ENCODE results near the gene DGKZ.
A peak's percentile ranks its signal among the peaks of the same experiment; 100 is the strongest.
"Not testable (repeated sequence)": the region's sequence is repeated elsewhere in the genome, so short reads cannot be mapped to it uniquely, and the experiment has no call there.

DGKZ gene

DNA sequence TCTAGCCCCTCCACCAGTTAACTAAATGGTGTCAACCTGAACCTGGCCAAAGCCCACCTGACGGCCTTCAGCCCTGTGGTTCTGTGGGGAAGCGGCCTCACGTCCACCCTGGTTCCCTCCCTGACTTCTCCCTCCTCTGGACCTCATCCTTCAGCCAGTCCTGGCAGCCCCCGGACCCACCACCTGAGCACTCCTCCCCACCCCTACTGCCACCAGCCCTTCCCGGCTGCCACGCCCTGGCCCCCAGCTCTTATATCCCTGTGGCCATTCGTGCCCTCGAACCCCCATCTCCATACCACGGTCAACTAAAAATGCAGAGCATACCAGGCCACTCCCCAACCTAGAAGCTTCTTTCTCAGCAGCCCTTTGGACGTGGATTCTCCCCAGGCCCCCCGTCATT is 30.0 kb downstream of the DGKZ start:
- Histone ChIP-seq H3K4me2 (ENCODE audit: low read length) (no peak overlapping the region), H3K9me3 (ENCODE audit: control insufficient read depth, low read length) (no peaks in the 10 kb centered on the region), H2AFZ (no peak overlapping the region), H3K4me1 (no peaks in the 10 kb centered on the region), H3K9ac (no peak overlapping the region), H3K27me3 (ENCODE audit: control insufficient read depth, insufficient read depth, low read length) (no peaks in the 10 kb centered on the region), H3K4me3 (ENCODE audit: low read depth, low read length) (no peak overlapping the region), H3K79me2 (no peaks in the 10 kb centered on the region), H3K27ac (no peak overlapping the region), H3K36me3 (ENCODE audit: control insufficient read depth, insufficient read depth, low read length) (no peaks in the 10 kb centered on the region)
- TF ChIP-seq, protein P1, sequence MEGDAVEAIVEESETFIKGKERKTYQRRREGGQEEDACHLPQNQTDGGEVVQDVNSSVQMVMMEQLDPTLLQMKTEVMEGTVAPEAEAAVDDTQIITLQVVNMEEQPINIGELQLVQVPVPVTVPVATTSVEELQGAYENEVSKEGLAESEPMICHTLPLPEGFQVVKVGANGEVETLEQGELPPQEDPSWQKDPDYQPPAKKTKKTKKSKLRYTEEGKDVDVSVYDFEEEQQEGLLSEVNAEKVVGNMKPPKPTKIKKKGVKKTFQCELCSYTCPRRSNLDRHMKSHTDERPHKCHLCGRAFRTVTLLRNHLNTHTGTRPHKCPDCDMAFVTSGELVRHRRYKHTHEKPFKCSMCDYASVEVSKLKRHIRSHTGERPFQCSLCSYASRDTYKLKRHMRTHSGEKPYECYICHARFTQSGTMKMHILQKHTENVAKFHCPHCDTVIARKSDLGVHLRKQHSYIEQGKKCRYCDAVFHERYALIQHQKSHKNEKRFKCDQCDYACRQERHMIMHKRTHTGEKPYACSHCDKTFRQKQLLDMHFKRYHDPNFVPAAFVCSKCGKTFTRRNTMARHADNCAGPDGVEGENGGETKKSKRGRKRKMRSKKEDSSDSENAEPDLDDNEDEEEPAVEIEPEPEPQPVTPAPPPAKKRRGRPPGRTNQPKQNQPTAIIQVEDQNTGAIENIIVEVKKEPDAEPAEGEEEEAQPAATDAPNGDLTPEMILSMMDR (IDR thresholded peaks at IDR 0.05), result no peak

DNA sequence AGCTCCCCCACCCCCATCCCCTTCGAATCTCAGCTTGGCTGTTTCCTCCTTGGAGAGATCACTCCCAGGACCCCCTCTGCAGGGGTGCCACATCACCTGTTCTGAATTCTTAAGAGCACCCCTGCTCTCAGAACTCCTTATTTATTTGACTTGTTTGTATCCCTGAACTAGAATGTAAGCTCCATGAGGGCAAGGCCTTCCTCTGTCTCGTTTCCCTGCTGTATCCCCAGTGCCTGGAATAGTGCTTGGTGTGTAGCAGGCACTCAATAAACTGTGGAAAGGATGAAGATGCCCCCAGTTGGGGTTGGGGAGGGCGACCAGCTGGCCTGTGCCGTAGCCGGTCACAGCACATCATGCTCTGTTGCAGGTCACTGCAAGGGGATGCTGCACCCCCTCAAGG is 30.6 kb downstream of the DGKZ start:
- Histone ChIP-seq H3K27ac (no peak overlapping the region), H3K9ac (no peak overlapping the region), H3K27me3 (ENCODE audit: control insufficient read depth, insufficient read depth, low read length) (no peaks in the 10 kb centered on the region), H2AFZ (no peak overlapping the region), H3K9me3 (ENCODE audit: control insufficient read depth, low read length) (no peaks in the 10 kb centered on the region), H3K4me2 (ENCODE audit: low read length) (no peak overlapping the region), H3K79me2 (no peaks in the 10 kb centered on the region), H3K4me1 (no peaks in the 10 kb centered on the region), H3K4me3 (ENCODE audit: low read depth, low read length) (no peak overlapping the region), H3K36me3 (ENCODE audit: control insufficient read depth, insufficient read depth, low read length) (no peaks in the 10 kb centered on the region)
- TF ChIP-seq, protein P1 (IDR thresholded peaks at IDR 0.05), result no peak

DNA sequence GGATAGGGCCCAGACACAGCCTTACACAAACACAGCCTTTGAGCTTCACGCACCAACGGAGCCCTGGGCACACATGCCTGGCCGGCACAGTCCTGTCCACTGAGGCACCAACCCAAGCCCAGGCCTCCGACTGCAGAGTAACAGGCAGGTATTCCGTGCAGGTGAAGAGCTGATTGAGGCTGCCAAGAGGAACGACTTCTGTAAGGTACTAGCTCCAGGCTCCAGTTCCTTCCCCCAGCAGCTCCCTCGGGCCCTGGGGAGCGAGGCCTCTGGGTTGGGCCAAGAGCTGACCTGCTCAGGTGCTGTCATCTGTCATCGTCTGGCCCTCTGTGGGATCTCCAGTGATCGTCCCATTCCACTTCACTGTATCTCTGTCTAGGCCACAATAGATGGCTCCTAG is 31.0 kb downstream of the DGKZ start:
- no peaks in the 10 kb centered on the region for H3K9me3 ChIP-seq (ENCODE audit: control insufficient read depth, low read length)
- H3K4me2 ChIP-seq (ENCODE audit: low read length), result no peak overlapping the region
- H3K27ac ChIP-seq, result no peak overlapping the region
- H3K4me3 ChIP-seq (ENCODE audit: low read depth, low read length), result no peak overlapping the region
- H3K79me2 ChIP-seq, result no peaks in the 10 kb centered on the region
- TF ChIP-seq, protein P1 (IDR thresholded peaks at IDR 0.05), result no peak
- no peaks in the 10 kb centered on the region for H3K36me3 ChIP-seq (ENCODE audit: control insufficient read depth, insufficient read depth, low read length)
- H3K9ac ChIP-seq, result no peak overlapping the region
- no peaks in the 10 kb centered on the region for H3K4me1 ChIP-seq
- no peak overlapping the region for H2AFZ ChIP-seq
- no peaks in the 10 kb centered on the region for H3K27me3 ChIP-seq (ENCODE audit: control insufficient read depth, insufficient read depth, low read length)

DNA sequence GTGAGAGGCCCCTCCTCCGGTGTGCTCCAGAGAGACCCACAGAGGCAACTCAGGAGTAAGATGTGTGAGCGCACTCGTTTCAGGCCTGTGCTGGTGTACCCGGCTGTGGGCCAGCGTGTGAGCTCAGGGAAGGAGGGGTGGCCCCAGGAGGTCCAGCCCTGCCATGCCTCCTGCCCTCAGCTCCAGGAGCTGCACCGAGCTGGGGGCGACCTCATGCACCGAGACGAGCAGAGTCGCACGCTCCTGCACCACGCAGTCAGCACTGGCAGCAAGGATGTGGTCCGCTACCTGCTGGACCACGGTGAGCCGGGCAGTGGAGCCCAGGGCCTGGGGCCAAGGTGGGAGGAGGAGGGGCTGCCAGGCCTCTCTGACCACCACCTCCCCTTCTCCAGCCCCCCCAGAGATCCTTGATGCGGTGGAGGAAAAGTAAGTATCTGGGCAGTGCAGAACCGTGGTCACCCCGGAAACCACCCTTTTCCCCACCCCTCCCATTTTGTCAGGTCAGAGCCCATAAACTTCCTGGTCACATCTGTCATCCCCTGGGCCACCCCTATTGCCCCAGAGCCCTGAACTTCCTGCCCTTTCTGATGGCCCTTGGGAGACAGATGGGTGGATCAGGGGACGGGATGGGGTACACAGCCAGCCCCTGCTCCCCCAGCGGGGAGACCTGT is 31.7 kb downstream of the DGKZ start:
- H2AFZ ChIP-seq, result no peak overlapping the region
- no peaks in the 10 kb centered on the region for H3K79me2 ChIP-seq
- TF ChIP-seq, protein P1 (IDR thresholded peaks at IDR 0.05), result no peak
- H3K27me3 ChIP-seq (ENCODE audit: control insufficient read depth, insufficient read depth, low read length), result no peaks in the 10 kb centered on the region
- H3K9me3 ChIP-seq (ENCODE audit: control insufficient read depth, low read length), result no peaks in the 10 kb centered on the region
- H3K27ac ChIP-seq, result no peak overlapping the region
- no peak overlapping the region for H3K4me2 ChIP-seq (ENCODE audit: low read length)
- H3K9ac ChIP-seq, result no peak overlapping the region
- no peak overlapping the region for H3K4me3 ChIP-seq (ENCODE audit: low read depth, low read length)
- H3K4me1 ChIP-seq, result no peaks in the 10 kb centered on the region
- no peaks in the 10 kb centered on the region for H3K36me3 ChIP-seq (ENCODE audit: control insufficient read depth, insufficient read depth, low read length)

DNA sequence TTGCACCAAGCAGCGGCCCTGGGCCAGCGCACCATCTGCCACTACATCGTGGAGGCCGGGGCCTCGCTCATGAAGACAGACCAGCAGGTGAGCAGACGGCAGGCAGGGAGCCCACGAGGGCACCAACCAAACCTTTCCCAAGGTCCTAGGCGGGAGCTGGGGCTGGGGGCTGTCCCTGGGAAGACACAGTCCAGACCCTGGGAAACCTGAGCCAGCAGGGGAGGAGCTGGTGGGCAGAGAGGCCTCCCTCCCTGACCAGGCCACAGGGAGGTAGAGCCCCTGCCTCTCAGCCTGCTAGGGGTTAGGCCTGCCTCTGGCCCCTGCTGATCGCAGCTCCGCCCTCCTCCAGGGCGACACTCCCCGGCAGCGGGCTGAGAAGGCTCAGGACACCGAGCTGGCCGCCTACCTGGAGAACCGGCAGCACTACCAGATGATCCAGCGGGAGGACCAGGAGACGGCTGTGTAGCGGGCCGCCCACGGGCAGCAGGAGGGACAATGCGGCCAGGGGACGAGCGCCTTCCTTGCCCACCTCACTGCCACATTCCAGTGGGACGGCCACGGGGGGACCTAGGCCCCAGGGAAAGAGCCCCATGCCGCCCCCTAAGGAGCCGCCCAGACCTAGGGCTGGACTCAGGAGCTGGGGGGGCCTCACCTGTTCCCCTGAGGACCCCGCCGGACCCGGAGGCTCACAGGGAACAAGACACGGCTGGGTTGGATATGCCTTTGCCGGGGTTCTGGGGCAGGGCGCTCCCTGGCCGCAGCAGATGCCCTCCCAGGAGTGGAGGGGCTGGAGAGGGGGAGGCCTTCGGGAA is 32.4 kb downstream of the DGKZ start:
- H3K36me3 ChIP-seq (ENCODE audit: control insufficient read depth, insufficient read depth, low read length); H3K9me3 ChIP-seq (ENCODE audit: control insufficient read depth, low read length); H3K4me2 ChIP-seq (ENCODE audit: low read length); H3K4me3 ChIP-seq (ENCODE audit: low read depth, low read length); H2AFZ ChIP-seq; H3K27me3 ChIP-seq (ENCODE audit: control insufficient read depth, insufficient read depth, low read length); H3K4me1 ChIP-seq; H3K79me2 ChIP-seq; H3K9ac ChIP-seq: not testable (repeated sequence)
- peak overlapping the region; percentile 4 for H3K27ac ChIP-seq

All from parathyroid adenoma (tissue), 2 donors.